C4-2B (cell line): Measurements from ENCODE around the gene SCN4A.
"Not testable (repeated sequence)": the region's sequence is repeated elsewhere in the genome, so short reads cannot be mapped to it uniquely, and the experiment has no call there.

Experiments
- ZFX ChIP-seq: fragments of 450-650 bp; IDR thresholded peaks from 2 replicates; pipeline ENCODE4 v1.6.1; 2017
- TF ChIP-seq, protein P1 (sequence below): fragments of 450-650 bp; conservative IDR thresholded peaks from 2 replicates; pipeline ENCODE4 v1.5.1; 2017; ENCODE audit warnings: mild to moderate bottlenecking

- TF ChIP-seq, protein P1, sequence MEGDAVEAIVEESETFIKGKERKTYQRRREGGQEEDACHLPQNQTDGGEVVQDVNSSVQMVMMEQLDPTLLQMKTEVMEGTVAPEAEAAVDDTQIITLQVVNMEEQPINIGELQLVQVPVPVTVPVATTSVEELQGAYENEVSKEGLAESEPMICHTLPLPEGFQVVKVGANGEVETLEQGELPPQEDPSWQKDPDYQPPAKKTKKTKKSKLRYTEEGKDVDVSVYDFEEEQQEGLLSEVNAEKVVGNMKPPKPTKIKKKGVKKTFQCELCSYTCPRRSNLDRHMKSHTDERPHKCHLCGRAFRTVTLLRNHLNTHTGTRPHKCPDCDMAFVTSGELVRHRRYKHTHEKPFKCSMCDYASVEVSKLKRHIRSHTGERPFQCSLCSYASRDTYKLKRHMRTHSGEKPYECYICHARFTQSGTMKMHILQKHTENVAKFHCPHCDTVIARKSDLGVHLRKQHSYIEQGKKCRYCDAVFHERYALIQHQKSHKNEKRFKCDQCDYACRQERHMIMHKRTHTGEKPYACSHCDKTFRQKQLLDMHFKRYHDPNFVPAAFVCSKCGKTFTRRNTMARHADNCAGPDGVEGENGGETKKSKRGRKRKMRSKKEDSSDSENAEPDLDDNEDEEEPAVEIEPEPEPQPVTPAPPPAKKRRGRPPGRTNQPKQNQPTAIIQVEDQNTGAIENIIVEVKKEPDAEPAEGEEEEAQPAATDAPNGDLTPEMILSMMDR = not testable (repeated sequence)
- TF ChIP-seq ZFX = not testable (repeated sequence)
These were observed 76.0 kb downstream of the SCN4A start, which contains the start of gene CSH1 for GRCh38 chr17:63896524-63897354.
